GM10266 (cell line): Measurements from ENCODE around the gene GABRA5.
"Not testable (repeated sequence)": the region's sequence is repeated elsewhere in the genome, so short reads cannot be mapped to it uniquely, and the experiment has no call there.

Experiments used
- DNase-seq: peaks from one replicate; pipeline ENCODE4 v3.0.0; 2012; ENCODE audit errors: extremely low spot score
- TF ChIP-seq, protein P1 (sequence below): IDR thresholded peaks from 2 replicates; pipeline ENCODE4 v1.5.1; 2012; ENCODE audit warnings: mild to moderate bottlenecking, low read depth; ENCODE audit not compliant: control insufficient read depth, insufficient read depth; ENCODE audit errors: missing control alignments

The GABRA5 gene

DNA sequence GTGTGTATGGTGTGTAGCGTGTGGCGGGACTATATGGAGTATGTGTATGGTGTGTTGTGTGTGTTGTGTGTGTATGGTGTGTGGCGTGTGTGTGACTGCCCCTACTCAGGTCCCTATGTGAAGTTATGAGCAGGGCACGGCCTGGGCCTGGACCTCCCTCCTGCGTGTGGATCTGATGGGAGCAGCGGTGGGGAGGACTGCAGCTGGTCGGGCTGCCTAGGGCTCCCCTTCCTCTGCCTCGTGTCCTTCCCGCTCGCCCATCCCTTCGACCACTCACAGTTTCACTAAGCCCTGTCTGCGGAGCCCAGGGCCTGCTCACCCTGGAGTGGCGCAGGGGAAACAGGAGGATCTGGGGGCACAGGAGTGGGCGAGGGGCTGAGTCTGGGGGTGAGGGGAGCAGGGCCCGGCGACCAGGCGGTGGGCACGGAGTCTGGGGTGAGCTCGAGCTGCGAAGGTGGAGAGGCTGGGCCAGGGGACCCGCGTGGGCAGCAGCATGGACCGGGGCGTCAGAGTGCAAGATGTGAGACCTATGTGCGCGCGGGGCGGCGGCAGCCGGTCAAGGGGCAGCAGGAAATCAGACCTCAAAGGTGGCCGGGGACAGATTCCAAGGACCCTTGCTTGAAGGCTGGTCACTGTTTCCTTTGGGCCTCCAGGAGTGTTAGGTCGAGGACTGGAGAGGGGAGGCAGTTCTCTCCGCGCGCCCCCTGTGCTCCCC is 26.6 kb downstream of the GABRA5 start:
- TF ChIP-seq, protein P1, sequence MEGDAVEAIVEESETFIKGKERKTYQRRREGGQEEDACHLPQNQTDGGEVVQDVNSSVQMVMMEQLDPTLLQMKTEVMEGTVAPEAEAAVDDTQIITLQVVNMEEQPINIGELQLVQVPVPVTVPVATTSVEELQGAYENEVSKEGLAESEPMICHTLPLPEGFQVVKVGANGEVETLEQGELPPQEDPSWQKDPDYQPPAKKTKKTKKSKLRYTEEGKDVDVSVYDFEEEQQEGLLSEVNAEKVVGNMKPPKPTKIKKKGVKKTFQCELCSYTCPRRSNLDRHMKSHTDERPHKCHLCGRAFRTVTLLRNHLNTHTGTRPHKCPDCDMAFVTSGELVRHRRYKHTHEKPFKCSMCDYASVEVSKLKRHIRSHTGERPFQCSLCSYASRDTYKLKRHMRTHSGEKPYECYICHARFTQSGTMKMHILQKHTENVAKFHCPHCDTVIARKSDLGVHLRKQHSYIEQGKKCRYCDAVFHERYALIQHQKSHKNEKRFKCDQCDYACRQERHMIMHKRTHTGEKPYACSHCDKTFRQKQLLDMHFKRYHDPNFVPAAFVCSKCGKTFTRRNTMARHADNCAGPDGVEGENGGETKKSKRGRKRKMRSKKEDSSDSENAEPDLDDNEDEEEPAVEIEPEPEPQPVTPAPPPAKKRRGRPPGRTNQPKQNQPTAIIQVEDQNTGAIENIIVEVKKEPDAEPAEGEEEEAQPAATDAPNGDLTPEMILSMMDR, result no peak
- peak; percentile 13 for DNase-seq

DNA sequence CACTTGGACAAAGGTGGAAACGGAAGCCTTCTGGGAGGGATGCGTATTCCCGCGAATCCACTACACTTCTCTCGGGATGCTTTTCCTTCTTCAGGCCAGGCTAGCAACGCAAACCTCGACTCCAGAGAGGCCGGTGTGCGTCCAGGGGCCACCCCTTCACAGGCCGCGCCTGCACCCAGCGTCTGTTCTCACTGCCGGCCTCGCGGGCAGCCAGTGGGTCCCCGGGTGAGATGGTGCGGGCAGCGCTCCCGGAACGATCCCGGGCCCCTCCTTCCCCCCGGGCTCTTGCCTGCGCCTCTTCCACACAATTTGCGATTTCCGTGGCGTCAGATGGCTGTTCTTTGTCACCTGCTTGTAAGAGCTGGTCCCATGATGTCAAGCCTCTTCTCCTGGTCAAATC is 27.3 kb downstream of the GABRA5 start:
- DNase-seq, result no peak
- TF ChIP-seq, protein P1, result no peak

DNA sequence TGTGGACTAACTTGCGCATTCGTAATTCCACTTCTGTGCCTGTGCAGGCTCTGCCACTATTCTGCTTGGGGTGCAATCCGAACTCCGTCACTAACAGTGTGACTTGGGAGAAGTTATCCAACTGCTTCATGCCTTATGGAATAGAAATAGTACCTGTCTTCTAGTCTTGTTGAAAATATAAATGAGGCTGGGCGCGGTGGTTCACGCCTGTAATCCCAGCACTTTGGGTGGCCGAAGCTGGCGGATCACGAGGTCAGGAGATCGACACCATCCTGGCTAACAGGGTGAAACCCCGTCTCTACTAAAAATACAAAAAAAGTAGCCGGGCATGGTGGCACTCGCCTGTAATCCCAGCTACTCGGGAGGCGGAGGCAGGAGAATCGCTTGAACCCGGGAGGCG is 28.5 kb downstream of the GABRA5 start:
- not testable (repeated sequence) for DNase-seq

GRCh38 chr15:26899658-26900057 is 32.8 kb downstream of the GABRA5 start:
- no peak for DNase-seq
- TF ChIP-seq, protein P1, result no peak

DNA sequence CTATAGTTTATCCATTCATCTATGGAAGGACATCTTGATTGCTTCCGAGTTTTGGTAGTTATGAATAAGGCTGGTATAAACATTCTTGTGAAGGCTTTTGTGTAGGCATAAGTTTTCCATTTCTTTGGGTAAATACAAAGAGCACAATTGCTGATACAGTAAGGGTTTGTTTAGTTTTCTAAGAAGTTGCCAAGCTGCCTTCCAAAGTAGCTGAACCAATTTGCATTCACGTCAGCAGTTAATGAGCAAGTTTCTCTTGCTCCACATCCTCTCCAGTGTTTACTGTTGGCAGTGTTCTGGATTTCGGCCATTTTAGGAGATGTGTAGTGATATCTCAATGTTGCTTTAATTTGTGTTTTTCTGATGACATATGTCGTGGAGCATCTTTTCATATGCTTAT is 34.2 kb downstream of the GABRA5 start:
- TF ChIP-seq, protein P1, result no peak
- DNase-seq, result no peak

DNA sequence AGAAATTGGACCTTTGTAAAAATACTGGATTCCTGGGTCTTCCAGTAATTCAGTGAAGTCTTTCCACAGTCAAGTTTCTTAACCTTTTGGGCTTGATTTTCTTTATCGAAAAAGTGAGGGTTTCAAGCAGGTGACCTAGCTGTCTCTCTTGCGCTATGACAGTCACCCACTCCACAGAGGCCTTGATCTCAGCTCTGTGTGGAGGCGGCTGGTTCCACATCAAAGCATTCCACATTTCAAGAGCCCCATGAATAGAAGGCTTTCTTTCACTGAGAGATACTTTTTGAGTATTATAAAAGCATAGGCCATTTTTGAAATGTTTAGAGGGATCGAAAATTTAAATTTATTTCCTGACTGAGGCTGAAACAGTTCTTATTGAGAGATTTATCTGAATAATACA is 43.9 kb downstream of the GABRA5 start:
- no peak for DNase-seq
- TF ChIP-seq, protein P1, result no peak

- TF ChIP-seq, protein P1, result no peak
- no peak for DNase-seq
Observed at GRCh38 chr15:26921433-26921832, 54.6 kb downstream of the GABRA5 start.

DNA sequence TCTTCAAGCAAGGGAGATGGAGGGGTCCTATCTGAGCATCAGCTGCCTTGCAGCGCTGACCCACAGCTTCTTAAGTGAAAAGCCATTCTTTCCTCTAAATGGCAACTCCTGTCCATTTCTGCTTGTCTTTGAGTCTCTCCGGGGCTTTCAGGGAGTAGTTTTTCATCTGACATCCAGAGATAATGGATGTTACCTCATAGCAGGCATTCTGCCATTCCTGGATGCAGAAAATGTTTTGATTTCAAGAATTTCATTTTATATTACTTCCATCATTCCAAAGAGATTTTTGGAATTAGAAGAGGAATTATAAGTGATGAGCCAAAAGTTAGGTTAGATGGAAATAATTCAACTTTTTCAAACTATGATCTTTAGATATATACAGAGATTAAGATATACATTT is 59.2 kb downstream of the GABRA5 start:
- no peak for DNase-seq
- TF ChIP-seq, protein P1, result no peak
